Dedifferentiated amniotic fluid mesenchymal stem cell (primary cell): ENCODE data around the gene PICALM.

ENCODE experiments used
- DNase-seq: peaks from one replicate; pipeline ENCODE4 v3.0.0-alpha.2; 2016; ENCODE audit errors: extremely low spot score

Gene PICALM

DNA sequence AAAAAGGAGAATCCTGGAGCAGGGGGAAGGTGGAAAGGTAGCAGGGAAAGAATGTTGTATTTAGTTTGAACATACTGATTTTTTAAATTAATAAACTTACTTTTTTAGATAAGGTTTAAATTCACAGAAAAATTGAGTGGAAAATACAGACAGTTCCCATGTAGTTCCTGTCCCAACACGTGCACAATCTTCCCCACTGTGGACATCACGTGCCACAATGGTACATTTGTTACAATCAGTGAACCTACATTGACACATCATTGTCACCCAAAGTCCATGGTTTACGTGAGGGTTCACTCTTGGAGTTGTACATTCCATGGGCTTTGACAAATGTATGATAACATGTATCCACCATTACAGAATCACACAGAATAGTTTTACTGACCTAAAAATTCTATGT is 10.5 kb upstream of the PICALM start:
- DNase-seq, result no peak

GRCh38 chr11:86073948-86074347 is 5.1 kb upstream of the PICALM start:
- DNase-seq, result no peak

DNA sequence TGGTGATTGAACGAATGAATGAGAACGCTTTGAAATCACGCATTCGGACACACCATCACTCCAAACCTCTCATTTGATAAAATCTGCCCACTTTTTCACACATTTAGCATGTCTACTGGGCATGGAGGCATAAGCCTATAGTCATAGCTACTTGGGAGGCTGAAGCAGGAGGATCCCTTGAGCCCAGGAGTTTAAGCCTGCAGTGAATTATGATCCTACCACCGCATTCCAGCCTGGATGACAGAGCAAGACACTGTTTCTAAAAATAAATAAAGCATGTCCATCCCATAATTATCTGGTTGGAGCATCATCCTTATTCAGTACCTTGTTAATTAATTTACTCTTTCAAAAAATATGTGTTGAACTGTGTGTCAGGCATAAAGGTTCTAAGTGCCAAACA is 3.3 kb upstream of the PICALM start:
- DNase-seq, result no peak

DNA sequence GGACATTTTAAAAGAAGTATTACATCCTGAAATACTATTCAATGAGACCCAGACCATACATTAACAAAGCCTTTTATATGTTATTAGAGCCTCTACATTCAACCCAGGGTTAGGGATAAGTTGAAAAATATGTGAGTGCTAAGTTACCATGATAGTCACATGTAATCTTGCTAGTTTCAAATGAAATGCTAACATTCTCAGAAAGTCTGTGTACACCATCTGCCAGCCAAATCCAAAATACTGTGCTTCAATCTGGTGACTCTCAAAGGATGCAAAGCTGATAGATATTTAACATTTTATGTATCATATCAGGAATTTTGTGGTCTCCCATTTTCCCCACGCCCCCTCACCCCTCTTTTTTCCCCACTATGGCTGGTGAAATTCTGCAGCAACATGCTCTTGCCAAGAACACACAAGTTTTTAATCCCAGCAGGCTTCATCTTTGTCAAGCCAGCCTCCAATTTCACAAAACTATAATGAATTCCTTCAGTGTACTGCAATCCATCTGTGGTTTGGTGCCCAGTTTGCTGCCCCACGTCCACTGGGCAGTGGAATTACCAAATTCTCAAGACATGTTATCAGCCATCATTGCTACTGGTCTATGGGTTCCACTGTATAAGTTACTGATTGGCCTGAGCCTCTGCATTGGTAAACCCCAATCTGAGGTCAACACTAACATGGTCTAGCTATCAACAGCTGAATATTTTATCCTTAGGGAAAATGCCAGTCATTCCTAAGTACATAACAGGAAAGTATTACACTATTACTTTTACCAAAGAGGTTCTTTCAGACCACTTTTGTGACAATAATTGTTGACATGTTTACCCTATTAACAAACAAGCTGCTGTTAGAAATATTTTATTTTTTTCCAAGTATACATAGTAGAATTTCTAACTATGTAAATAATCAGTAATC is 1.5 kb upstream of the PICALM start:
- peak; percentile 47 for DNase-seq

- peak; percentile 93 for DNase-seq
Measured at GRCh38 chr11:86069408-86070101, 671 bp upstream of the PICALM start.

GRCh38 chr11:86068138-86068871 is 579 bp downstream of the PICALM start:
- no peak for DNase-seq

GRCh38 chr11:86067851-86068137 is 1.1 kb downstream of the PICALM start:
- DNase-seq, result no peak

DNA sequence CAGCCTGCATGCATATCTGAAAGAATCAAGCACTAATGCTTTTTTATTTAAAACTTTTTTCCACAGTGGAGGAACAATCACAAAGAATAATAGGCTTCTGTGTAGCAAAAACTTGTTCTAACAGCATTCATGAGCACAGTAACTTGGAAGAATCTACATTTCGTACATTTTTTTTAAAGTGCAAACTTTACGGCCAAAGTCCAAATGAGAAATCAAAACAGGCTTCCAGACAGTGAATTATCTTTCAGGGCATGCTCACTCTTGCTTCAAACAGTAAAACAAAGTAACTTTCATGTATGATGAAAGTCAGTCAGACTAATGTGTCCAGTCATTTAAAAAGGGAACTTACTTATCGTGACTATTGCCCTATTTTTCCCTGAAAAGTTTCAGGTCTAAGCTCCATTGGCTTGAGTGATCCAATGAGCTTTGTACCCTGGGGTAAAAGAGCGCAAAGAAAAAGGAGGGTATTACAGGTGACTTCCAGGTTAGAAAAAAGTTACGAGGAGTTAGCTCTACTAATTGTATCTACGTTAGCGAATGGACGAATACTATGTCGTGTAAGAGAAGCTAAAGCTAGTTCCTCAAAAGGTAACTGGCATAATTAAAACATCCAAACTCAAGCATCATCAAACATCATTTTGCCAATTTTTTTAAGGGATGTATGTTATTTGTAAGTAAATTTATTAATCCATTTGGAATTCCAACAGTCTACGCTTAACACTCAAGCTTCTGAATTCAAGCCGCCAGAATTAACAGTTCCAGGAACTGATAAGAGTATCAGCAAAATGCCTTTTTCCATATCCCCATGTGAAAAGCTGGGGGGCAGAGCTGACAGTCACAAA is 1.7 kb downstream of the PICALM start:
- DNase-seq, result no peak

DNA sequence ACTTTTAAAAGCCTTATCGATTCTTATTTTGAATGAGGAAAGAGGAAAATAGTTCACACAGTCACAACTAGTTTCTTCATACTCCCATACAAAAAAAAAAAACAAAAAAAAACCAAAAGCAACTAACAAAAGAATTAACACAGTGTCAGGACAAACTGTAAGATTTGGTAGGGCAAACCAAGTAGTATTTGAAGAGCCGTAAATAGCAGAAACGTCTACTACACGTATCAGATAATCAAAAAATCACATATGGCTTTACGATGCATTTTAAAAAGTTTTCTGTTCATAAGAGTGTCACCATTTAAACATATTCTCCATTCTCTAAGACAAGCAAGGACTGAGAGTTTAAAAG is 2.3 kb downstream of the PICALM start:
- no peak for DNase-seq

DNA sequence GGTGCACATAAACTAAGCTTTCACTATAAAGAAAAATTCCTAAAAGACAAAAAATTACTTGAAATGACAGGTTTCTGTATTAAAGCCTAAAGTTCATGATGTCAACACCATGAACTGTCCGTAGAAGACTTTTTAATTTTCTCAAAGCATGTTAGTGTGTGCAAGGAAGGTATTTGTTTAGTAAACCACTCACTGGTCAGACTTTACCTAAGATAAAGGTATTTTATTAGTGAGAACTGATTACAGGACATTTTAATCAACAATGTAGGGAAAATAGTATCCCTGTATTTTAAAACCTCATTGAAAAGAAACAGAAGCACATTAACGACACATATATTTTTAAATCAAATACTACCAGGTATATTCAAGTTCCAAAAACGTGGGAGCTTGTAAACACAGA is 2.9 kb downstream of the PICALM start:
- no peak for DNase-seq

DNA sequence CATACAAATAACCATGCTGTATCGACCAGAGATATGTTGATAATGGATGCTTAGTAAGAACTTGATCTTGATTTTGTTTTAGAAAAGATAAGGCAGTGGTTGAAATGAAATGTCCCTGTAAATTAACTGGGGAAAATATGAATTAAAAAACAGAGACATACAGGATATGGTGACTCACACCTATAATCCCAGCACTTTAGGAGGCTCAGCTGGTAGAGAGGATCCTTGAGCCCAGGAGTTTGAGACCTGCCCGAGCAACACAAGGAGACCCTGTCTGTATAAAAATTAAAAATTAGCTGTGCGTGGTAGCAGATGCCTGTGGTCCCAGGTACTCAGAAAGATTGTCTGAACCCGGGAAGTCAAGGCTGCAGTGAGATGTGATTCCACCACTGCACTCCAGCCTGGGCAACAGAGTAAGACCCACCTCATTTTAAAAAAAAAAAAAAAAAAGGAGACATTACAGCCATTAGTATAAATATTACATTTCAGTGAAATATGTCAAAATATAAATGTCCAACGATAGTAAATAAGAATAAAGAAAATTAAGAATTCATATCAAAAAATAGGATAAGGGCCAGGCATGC is 4.6 kb downstream of the PICALM start:
- no peak for DNase-seq

DNA sequence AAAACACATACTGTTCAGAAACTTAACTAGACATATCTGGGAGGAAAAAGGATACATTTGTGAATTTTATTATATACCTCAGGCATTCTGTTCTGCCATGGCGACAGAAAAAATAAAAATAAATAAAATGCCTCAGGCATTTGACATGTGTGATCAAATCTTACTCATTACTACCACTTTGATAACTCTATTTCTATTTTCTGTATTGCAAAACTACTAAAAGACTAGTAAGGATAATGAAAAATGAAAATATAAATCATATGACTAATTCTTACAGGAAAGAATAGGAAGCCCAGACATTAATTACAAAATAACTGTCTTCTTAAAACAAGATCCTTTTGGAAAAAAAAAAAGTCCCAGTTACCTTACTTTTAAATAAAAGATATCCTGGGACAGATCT is 5.3 kb downstream of the PICALM start:
- DNase-seq, result no peak

GRCh38 chr11:86062719-86063118 is 6.2 kb downstream of the PICALM start:
- no peak for DNase-seq

- DNase-seq, result no peak
Measured at GRCh38 chr11:86061483-86062205, 7.2 kb downstream of the PICALM start.

DNA sequence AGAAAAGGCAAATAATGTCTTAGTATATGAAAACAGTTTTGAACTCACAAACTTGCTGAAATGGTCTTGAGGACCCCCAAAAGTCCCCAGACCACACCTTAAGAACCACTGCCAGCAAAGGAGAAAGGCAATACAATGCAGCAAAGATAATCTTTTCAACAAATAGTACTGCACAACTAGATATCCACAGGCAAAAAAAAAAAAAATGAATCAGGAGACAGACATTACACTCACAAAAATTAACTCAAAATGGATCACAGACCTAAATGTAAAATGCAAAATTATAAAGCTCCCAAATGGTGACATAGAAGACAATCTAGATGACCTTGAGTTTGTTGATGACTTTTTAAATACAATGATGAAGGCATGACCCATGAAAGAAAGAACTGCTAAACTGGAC is 8.3 kb downstream of the PICALM start:
- DNase-seq, result no peak

DNA sequence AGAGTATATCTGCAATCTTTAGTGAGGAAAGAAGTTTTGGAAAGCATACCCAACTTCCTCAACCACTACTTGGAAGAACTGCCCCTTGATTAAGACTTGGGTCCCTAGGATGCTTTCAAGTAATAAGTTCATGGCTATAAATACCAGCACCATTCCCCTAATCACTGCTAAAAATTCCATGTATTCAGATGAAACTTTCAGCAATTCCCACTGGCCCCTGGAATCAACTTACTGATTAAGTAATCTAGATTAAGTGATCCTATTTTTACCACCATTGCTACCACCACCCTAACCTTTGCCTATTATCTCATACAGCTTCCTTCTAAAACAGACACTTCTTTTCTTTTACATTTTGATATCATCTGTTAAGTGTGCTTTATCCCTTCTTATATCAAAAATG is 10.5 kb downstream of the PICALM start:
- no peak for DNase-seq

DNA sequence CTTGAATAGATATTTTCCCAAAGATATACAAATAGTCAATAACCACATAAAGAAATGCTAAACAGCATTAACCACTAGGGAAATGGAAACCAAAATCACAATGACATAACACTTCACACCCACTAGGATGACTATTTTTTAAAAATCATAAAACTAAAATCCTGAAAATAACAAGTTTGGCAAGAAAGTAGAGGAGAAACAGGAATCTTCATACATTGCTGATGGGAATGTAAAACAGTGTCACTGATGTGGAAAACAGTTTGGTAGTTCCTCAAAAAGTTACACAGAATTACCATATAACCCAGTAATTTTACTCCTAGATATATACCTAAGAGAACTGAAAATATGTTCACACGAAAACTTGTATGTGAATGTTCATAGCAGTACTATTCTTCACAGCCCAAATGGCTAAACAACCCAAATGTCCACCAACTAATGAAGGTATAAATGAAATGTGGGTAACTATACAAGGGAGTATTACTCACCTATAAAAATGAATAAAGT is 12.5 kb downstream of the PICALM start:
- DNase-seq, result no peak

DNA sequence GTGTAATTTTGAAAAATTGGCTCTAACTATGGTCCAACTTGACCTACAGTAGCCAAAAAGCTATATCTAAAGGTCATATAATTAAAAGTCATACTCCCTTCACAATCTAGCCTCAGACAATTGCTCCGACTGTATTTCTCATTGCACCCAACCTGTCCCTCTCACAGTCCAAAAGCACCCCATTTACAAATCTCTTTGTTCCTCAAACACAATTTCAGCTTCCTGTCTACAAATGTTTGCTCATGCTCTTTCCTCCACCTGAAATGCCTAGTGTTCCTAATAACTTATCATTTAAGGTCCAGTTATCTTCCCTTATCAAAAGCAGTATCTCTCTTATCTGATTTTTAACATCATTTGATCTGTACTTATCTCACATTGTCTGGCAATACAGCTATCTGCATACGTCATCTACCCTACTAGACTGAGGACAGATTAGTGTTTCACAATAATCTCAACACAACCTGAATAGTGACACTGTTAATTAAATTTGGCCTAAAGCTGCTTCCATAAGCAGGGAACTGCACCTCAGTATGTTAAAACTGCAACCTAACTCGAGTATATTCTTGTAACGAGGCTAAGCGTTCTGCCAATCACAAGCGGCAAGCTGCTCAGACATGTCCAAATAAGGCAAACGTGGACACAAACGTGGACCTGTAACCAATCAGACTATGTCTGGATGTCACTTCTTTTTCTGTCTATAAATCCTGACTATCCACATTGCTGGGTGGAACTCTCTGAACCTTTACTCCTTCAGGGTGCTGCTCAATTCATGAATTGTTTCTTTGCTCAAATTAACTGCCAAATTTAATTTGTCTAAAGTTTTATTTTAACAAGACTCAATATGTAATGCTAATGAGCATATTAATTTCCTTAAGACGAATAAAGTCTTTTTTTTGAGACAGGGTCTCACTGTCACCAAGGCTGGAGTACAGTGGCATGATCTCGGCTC is 15.9 kb downstream of the PICALM start:
- DNase-seq, result no peak

DNA sequence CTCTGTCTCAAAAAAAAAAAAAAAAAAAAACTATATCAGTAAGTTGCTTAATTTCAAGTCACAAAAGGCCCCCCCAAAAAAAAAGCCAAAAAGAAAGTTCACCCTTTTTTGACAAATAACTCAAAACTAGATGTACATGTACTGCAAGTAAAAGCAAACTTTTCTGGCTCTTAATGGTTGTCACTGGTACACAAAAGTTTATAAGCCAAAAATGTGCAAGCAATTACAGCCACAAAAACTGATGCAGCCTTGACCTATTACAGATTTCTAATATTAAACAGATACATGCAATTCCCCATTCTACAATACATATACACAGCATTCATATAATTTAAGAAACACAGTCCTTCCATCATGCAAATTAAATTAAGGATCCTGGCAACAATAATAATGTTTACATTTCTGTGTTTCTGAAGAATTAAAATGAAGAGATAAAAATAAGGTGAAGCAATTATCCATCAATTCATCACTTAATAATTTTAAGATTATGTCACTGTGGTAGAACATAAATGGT is 18.6 kb downstream of the PICALM start:
- no peak for DNase-seq
